Right lobe of liver (tissue), 6 donors: ENCODE data around the gene TEKT2. TPM values are rescaled to one million over a fixed set of nuclear protein-coding genes. Genes with fewer than 3 reads are reported as not detected.

Source experiments
- ATAC-seq, 4 donors: fragments of 200-7000 bp; cut with Tn5 transposase; one replicate each; pipeline ENCODE4 v1.9.1; 2020; ENCODE audit warnings: mild to moderate bottlenecking in 4 of 4, moderate library complexity in 4 of 4
- DNase-seq, 3 donors: peaks; one replicate each; pipeline ENCODE4 v3.0.0-alpha.2; 2020
- H3K27ac ChIP-seq, 3 donors: fragments of 200-600 bp; one replicate each; pipeline ENCODE4 v1.8.0; 2022
- H3K27me3 ChIP-seq, 2 donors: fragments of 200-600 bp; one replicate each; pipeline ENCODE4 v1.8.0; 2022
- H3K36me3 ChIP-seq, 4 donors: fragments of 200-600 bp; sonication (generic) in 1 of 4; one replicate each; pipeline versions ENCODE4 v1.5.1 to v1.8.0; 2017 to 2022; ENCODE audit warnings: control low read depth in 1 of 4
- H3K4me1 ChIP-seq, 4 donors: fragments of 200-600 bp; sonication (generic) in 1 of 4; one replicate each; pipeline versions ENCODE4 v1.5.1 to v1.8.0; 2017 to 2022; ENCODE audit warnings: control low read depth in 1 of 4
- H3K4me3 ChIP-seq, 3 donors: fragments of 200-600 bp; one replicate each; pipeline ENCODE4 v1.8.0; 2022
- H3K9me3 ChIP-seq, 4 donors: fragments of 200-600 bp; sonication (generic) in 1 of 4; one replicate each; pipeline versions ENCODE4 v1.5.1 to v1.8.0; 2017 to 2022; ENCODE audit warnings: control low read depth in 1 of 4
- CTCF ChIP-seq, 4 donors: fragments of 200-600 bp in 3 of 4; fragments of 450-650 bp in 1 of 4; IDR thresholded peaks; one replicate each; pipeline versions ENCODE4 v1.5.1 to v1.8.0; 2016 to 2022; ENCODE audit warnings: antibody characterized with exemption in 4 of 4, mild to moderate bottlenecking in 2 of 4
- POLR2A ChIP-seq: fragments of 450-650 bp; IDR thresholded peaks from one replicate; pipeline ENCODE4 v1.6.1; 2017; ENCODE audit warnings: antibody characterized with exemption, mild to moderate bottlenecking
- WGBS: methylation state at CpG from one replicate; pipeline ENCODE4 v1.1.6; 2018; ENCODE audit warnings: low coverage, low lambda C conversion rate; ENCODE audit not compliant: insufficient coverage; ENCODE audit errors: missing lambda C conversion rate; 5-methylcytosine and 5-hydroxymethylcytosine counted together
- intact Hi-C, 2 donors: fragments of 100-400 bp; cut with DNase I; formaldehyde crosslinking; loops; one replicate each; pipeline versions ENCODE4 v1.11.2 to v1.14.1; 2022
- total RNA-seq, 6 experiments: library from RNA; depleted of rRNA in 2 of 6; stranded (reverse); fragments of >200 nt in 2 of 6; fragmentation: NEBNext Ultra II Directional in 3 of 6; extraction: Animal tissue kit (Norgen Biotek cat#: 25700) in 3 of 6; gene quantifications; one replicate each; pipeline versions ENCODE4 v1.1.0 to v1.2.4, GENCODE V29; 2016 to 2023
- donor health status: DM: no; HTN: yes; CAD: no.
- donor health status: DM: no; HTN: no; CAD: no.
- donor health status: DM: no; HTN: no; CAD: no.
- donor health status: DM: no; HTN: yes; CAD: no.
- donor health status: DM: no; HTN: yes; CAD: no.

The TEKT2 gene
- total RNA-seq, 6 experiments from 2014 or later, result not detected

GRCh38 chr1:36094621-36095061 lies 10.7 kb downstream of the TEKT2 start:
- Histone ChIP-seq H3K9me3 (no peaks in the 10 kb centered on the region), H3K4me1 (peaks cover 0 to 5% (median 0%) of the 10 kb centered on the region in 4 donors), H3K27me3 (no peaks in the 10 kb centered on the region), H3K27ac (no peak overlapping the region), H3K36me3 (peaks cover 0 to 41% (median 7%) of the 10 kb centered on the region in 4 donors), H3K4me3 (no peak overlapping the region)
- TF ChIP-seq CTCF (IDR thresholded peaks at IDR 0.05) (no peak), POLR2A (no peak)
- WGBS, result 90% methylated on average over 2 of the region's 8 CpGs
- ATAC-seq (no peak), DNase-seq (no peak)
- intact Hi-C loops, result loop anchor here in 1 of 2 donors (10.0 kb wide), 1 partner anchor 90 kb away; no protein-coding TSS in a partner anchor

- DNase-seq, result no peak
- ATAC-seq, result no peak
- H3K9me3 ChIP-seq, result no peaks in the 10 kb centered on the region
- TF ChIP-seq POLR2A, result no peak
- TF ChIP-seq CTCF (IDR thresholded peaks at IDR 0.05), result no peak
- H3K27ac ChIP-seq, result no peak overlapping the region
- WGBS, result 78% methylated on average over 6 of the region's 15 CpGs
- no peak overlapping the region for H3K4me3 ChIP-seq
- H3K27me3 ChIP-seq, result no peaks in the 10 kb centered on the region
- peaks cover 0 to 41% (median 7%) of the 10 kb centered on the region in 4 donors for H3K36me3 ChIP-seq
- intact Hi-C loops, result loop anchor here in 1 of 2 donors (10.0 kb wide), 1 partner anchor 89 kb away; no protein-coding TSS in a partner anchor
- peaks cover 0 to 5% (median 2%) of the 10 kb centered on the region in 4 donors for H3K4me1 ChIP-seq
Measured at GRCh38 chr1:36095760-36096405, 12.0 kb downstream of the TEKT2 start.

GRCh38 chr1:36096500-36097432 lies 12.9 kb downstream of the TEKT2 start:
- ATAC-seq (no peak), DNase-seq (no peak)
- Histone ChIP-seq H3K36me3 (peaks cover 0 to 34% (median 7%) of the 10 kb centered on the region in 4 donors), H3K4me1 (peaks cover 0 to 5% (median 2%) of the 10 kb centered on the region in 4 donors), H3K27me3 (no peaks in the 10 kb centered on the region), H3K4me3 (no peak overlapping the region), H3K9me3 (no peaks in the 10 kb centered on the region), H3K27ac (no peak overlapping the region)
- intact Hi-C loops, result loop anchor here in 1 of 2 donors (10.0 kb wide), 1 partner anchor 88 kb away; no protein-coding TSS in a partner anchor
- TF ChIP-seq CTCF (IDR thresholded peaks at IDR 0.05) (no peak), POLR2A (no peak)
- 73% methylated on average over 4 of the region's 16 CpGs for WGBS

GRCh38 chr1:36097693-36098585 lies 14.0 kb downstream of the TEKT2 start:
- Histone ChIP-seq H3K9me3 (no peaks in the 10 kb centered on the region), H3K4me3 (no peak overlapping the region), H3K36me3 (peaks cover 0 to 22% (median 6%) of the 10 kb centered on the region in 4 donors), H3K27me3 (no peaks in the 10 kb centered on the region), H3K27ac (no peak overlapping the region), H3K4me1 (peaks cover 0 to 5% (median 2%) of the 10 kb centered on the region in 4 donors)
- TF ChIP-seq POLR2A, result no peak
- TF ChIP-seq CTCF (IDR thresholded peaks at IDR 0.05), result no peak
- ATAC-seq (no peak), DNase-seq (no peak)
- no CpG with 5 or more reads among the region's 33 CpGs for WGBS
- intact Hi-C loops, result loop anchor here in 1 of 2 donors (10.0 kb wide), 1 partner anchor 87 kb away; no protein-coding TSS in a partner anchor
